ENCODE results near the gene DPPA2. TPM values are rescaled to one million over a fixed set of nuclear protein-coding genes. Genes with fewer than 3 reads are reported as not detected.

The DPPA2 gene
- total RNA-seq, 1 experiment from 2014 or later = not detected

DNA sequence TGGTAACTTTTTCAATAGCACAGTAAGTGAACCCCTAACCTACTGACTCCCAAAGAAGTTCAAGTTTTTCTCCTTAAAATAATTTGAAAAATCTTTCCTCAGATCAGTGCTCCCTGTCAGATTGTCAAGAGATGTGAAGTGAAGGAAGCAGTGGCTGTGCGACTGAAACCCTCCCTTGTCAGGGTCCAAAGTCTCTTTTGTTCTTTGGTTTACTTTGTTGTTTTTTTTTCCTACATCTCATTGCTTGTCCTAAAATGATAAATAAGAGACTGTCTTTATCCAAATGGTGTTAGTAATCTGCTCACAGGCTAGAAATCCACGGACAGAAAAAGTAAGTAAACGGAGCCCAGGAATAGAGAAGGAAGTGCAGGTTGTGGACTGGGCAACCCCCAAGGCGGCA lies 22.0 kb upstream of the DPPA2 start:
- CTCF ChIA-PET = no interaction called here
- no peak overlapping the region for H3K4me2 ChIP-seq (ENCODE audit: low read length)
- TF ChIP-seq CBX3 (IDR thresholded peaks at IDR 0.05; ENCODE audit: low read depth) = no peak
- TF ChIP-seq, protein P1, sequence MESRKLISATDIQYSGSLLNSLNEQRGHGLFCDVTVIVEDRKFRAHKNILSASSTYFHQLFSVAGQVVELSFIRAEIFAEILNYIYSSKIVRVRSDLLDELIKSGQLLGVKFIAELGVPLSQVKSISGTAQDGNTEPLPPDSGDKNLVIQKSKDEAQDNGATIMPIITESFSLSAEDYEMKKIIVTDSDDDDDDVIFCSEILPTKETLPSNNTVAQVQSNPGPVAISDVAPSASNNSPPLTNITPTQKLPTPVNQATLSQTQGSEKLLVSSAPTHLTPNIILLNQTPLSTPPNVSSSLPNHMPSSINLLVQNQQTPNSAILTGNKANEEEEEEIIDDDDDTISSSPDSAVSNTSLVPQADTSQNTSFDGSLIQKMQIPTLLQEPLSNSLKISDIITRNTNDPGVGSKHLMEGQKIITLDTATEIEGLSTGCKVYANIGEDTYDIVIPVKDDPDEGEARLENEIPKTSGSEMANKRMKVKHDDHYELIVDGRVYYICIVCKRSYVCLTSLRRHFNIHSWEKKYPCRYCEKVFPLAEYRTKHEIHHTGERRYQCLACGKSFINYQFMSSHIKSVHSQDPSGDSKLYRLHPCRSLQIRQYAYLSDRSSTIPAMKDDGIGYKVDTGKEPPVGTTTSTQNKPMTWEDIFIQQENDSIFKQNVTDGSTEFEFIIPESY (IDR thresholded peaks at IDR 0.05; ENCODE audit: extremely low read depth, insufficient replicate concordance, low read length) = no peak
- TF ChIP-seq, protein P2, sequence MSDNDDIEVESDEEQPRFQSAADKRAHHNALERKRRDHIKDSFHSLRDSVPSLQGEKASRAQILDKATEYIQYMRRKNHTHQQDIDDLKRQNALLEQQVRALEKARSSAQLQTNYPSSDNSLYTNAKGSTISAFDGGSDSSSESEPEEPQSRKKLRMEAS (IDR thresholded peaks at IDR 0.05) = no peak
- no peak for TF ChIP-seq EZH2phosphoT487 (IDR thresholded peaks at IDR 0.05; ENCODE audit: borderline replicate concordance)
- TF ChIP-seq JUND (IDR thresholded peaks at IDR 0.05) = no peak
- TF ChIP-seq TCF7L2 (IDR thresholded peaks at IDR 0.05; ENCODE audit: borderline replicate concordance, extremely low read depth, insufficient read depth, insufficient read length) = no peak
- no peak overlapping the region for H2AFZ ChIP-seq (ENCODE audit: low read depth, low read length, poor library complexity, severe bottlenecking)
- ATAC-seq (no peak), DNase-seq (ENCODE audit: low read depth, low spot score) (no peak)
- no peaks in the 10 kb centered on the region for H4K20me1 ChIP-seq (ENCODE audit: insufficient read depth)
- no peaks in the 10 kb centered on the region for H3K36me3 ChIP-seq (ENCODE audit: control insufficient read depth in 1 of 2, insufficient read depth in 2 of 2, low read length in 2 of 2)
- no peaks in the 10 kb centered on the region for H3K4me1 ChIP-seq (ENCODE audit: control insufficient read depth in 1 of 2, insufficient read depth in 2 of 2, low read length in 2 of 2)
- RAD21 ChIA-PET (ENCODE audit: low non-redundant PET in 1 of 2, low total read pairs in 2 of 2, uncharacterized antibody in 2 of 2, unreplicated experiment in 2 of 2) = no interaction called here
- no peak overlapping the region for H3K9ac ChIP-seq (ENCODE audit: low read length)
- H3K27me3 ChIP-seq (ENCODE audit: insufficient read depth, low read length) = no peaks in the 10 kb centered on the region
- no peaks in the 10 kb centered on the region for H3K9me3 ChIP-seq (ENCODE audit: control insufficient read depth in 1 of 2, insufficient read depth in 1 of 2, low read depth in 1 of 2, low read length in 2 of 2)
- no peaks in the 10 kb centered on the region for H3K79me2 ChIP-seq (ENCODE audit: insufficient read depth, low read length)
- POLR2A ChIA-PET = no interaction called here
- no TSS peak for BruUV-seq (replicated peaks)
- H3K9me2 ChIP-seq (ENCODE audit: insufficient read depth) = no peaks in the 10 kb centered on the region
- no peak overlapping the region for H3K4me3 ChIP-seq (replicated peaks in 1 of 2; ENCODE audit: low read depth in 1 of 2, low read length in 2 of 2)
- H3K27ac ChIP-seq (ENCODE audit: low read depth, low read length) = no peak overlapping the region
- intact Hi-C loops (cut with micrococcal nuclease) = no loop called here

DNA sequence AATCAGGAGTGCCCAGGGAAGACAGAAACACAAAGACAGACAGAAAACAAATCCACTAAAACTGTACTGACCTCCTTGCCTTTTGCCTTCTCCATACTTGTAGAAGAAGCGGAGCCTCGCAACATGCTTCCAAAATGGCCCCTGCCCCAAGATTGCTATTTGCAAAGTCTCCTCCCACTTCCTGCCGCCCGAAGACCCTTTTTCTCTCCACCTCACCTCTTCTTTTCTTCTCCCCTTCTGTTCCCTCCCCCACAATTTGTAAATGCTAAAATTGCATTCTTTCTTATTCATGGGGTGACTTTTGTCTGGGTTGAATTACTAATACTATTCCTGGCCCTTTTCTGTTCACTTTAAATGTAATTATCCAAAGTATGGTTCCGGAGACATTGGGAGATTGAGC lies 21.1 kb upstream of the DPPA2 start, which contains the start of gene DPPA4:
TSS of gene DPPA4 (minus strand) at position 154 of the 400 bp plus-strand sequence. CDS start at position 125, 29 bp downstream.
- H3K27ac ChIP-seq (ENCODE audit: low read depth, low read length) = no peak within 1 kb of the TSS
- intact Hi-C loops (cut with micrococcal nuclease) = no loop called here
- H3K4me3 ChIP-seq (replicated peaks in 1 of 2; ENCODE audit: low read depth in 1 of 2, low read length in 2 of 2) = no peak within 1 kb of the TSS
- no peaks in the 10 kb centered on the region for H3K36me3 ChIP-seq (ENCODE audit: control insufficient read depth in 1 of 2, insufficient read depth in 2 of 2, low read length in 2 of 2)
- H3K4me2 ChIP-seq (ENCODE audit: low read length) = no peak within 1 kb of the TSS
- no peaks in the 10 kb centered on the region for H3K9me2 ChIP-seq (ENCODE audit: insufficient read depth)
- ChIA-PET RAD21 (ENCODE audit: low non-redundant PET in 1 of 2, low total read pairs in 2 of 2, uncharacterized antibody in 2 of 2, unreplicated experiment in 2 of 2) (no interaction called here), POLR2A (no interaction called here), CTCF (no interaction called here)
- DNase-seq (ENCODE audit: low read depth, low spot score) (no peak), ATAC-seq (no peak)
- H3K79me2 ChIP-seq (ENCODE audit: insufficient read depth, low read length) = no peaks in the 10 kb centered on the region
- no peaks in the 10 kb centered on the region for H4K20me1 ChIP-seq (ENCODE audit: insufficient read depth)
- H3K9ac ChIP-seq (ENCODE audit: low read length) = no peak within 1 kb of the TSS
- H3K4me1 ChIP-seq (ENCODE audit: control insufficient read depth in 1 of 2, insufficient read depth in 2 of 2, low read length in 2 of 2) = no peaks in the 10 kb centered on the region
- BruUV-seq (replicated peaks) = no TSS peak
- no peaks in the 10 kb centered on the region for H3K27me3 ChIP-seq (ENCODE audit: insufficient read depth, low read length)
- TF ChIP-seq, protein P3, sequence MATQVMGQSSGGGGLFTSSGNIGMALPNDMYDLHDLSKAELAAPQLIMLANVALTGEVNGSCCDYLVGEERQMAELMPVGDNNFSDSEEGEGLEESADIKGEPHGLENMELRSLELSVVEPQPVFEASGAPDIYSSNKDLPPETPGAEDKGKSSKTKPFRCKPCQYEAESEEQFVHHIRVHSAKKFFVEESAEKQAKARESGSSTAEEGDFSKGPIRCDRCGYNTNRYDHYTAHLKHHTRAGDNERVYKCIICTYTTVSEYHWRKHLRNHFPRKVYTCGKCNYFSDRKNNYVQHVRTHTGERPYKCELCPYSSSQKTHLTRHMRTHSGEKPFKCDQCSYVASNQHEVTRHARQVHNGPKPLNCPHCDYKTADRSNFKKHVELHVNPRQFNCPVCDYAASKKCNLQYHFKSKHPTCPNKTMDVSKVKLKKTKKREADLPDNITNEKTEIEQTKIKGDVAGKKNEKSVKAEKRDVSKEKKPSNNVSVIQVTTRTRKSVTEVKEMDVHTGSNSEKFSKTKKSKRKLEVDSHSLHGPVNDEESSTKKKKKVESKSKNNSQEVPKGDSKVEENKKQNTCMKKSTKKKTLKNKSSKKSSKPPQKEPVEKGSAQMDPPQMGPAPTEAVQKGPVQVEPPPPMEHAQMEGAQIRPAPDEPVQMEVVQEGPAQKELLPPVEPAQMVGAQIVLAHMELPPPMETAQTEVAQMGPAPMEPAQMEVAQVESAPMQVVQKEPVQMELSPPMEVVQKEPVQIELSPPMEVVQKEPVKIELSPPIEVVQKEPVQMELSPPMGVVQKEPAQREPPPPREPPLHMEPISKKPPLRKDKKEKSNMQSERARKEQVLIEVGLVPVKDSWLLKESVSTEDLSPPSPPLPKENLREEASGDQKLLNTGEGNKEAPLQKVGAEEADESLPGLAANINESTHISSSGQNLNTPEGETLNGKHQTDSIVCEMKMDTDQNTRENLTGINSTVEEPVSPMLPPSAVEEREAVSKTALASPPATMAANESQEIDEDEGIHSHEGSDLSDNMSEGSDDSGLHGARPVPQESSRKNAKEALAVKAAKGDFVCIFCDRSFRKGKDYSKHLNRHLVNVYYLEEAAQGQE (IDR thresholded peaks at IDR 0.05; ENCODE audit: low read depth) = no peak
- TF ChIP-seq POLR2AphosphoS5 (IDR thresholded peaks at IDR 0.05; ENCODE audit: low read depth, low read length) = no peak
- TF ChIP-seq RAD21 (IDR thresholded peaks at IDR 0.05; ENCODE audit: low read depth) = no peak
- no peak for TF ChIP-seq SRF (IDR thresholded peaks at IDR 0.05; ENCODE audit: low read depth)
- TF ChIP-seq FOSL1 (IDR thresholded peaks at IDR 0.05; ENCODE audit: low read depth) = no peak
- H3K9me3 ChIP-seq (ENCODE audit: control insufficient read depth in 1 of 2, insufficient read depth in 1 of 2, low read depth in 1 of 2, low read length in 2 of 2) = no peaks in the 10 kb centered on the region
- no peak within 1 kb of the TSS for H2AFZ ChIP-seq (ENCODE audit: low read depth, low read length, poor library complexity, severe bottlenecking)

All from HCT116 (cell line).